ENCODE results near the gene TSFM.

GRCh38 chr12:57757771-57758170, 24.8 kb upstream of the TSFM start:
- no peak for TF ChIP-seq CREM (IDR thresholded peaks at IDR 0.05; ENCODE audit: low read depth)
- no peak for TF ChIP-seq EZH2 (IDR thresholded peaks at IDR 0.05; ENCODE audit: borderline replicate concordance, low read depth, low read length)
- no peak for TF ChIP-seq ZFP36 (IDR thresholded peaks at IDR 0.05; ENCODE audit: low read depth, low read length, partially characterized antibody)
- no peak for TF ChIP-seq MXI1 (IDR thresholded peaks at IDR 0.05; ENCODE audit: low read depth, low read length)
- no peak for TF ChIP-seq E2F4 (CRISPR knock-in tag; IDR thresholded peaks at IDR 0.05; ENCODE audit: low read depth)
- TF ChIP-seq ZC3H11A (IDR thresholded peaks at IDR 0.05; ENCODE audit: low read depth, low read length) = no peak
- TF ChIP-seq REST (IDR thresholded peaks at IDR 0.05; ENCODE audit: borderline replicate concordance) = no peak
- no peak for TF ChIP-seq REST (CRISPR knock-in tag; IDR thresholded peaks at IDR 0.05; ENCODE audit: low read depth)
- TF ChIP-seq ZNF121 (CRISPR knock-in tag; conservative IDR thresholded peaks at IDR 0.05) = no peak
- no peak for TF ChIP-seq POLR2G (IDR thresholded peaks at IDR 0.05; ENCODE audit: low read depth, low read length)
- no peak for TF ChIP-seq CTCF (IDR thresholded peaks at IDR 0.05 in 2 of 3, conservative IDR thresholded peaks at IDR 0.05 in 1 of 3; ENCODE audit: insufficient read depth in 2 of 3, low read depth in 1 of 3, low read length in 3 of 3)
- TF ChIP-seq TAF1 (IDR thresholded peaks at IDR 0.05; ENCODE audit: control insufficient read depth, extremely low read depth, insufficient read depth, low read length, severe bottlenecking) = no peak

All from K562 (cell line).